Heart left ventricle (tissue), 13 donors: Measurements from ENCODE around the gene TMTC2.

ENCODE experiments used
- CTCF ChIP-seq, 12 donors: fragments of 200-600 bp; sonication (generic) in 4 of 12; IDR thresholded peaks; one replicate each; pipeline versions ENCODE4 v1.5.0 to v1.8.0; 2018 to 2022; ENCODE audit warnings: antibody characterized with exemption in 12 of 12, mild to moderate bottlenecking in 5 of 12
- POLR2A ChIP-seq, 2 donors: fragments of 450-650 bp; IDR thresholded peaks; one replicate each; pipeline ENCODE4 v1.6.1; 2017; ENCODE audit warnings: antibody characterized with exemption in 2 of 2, mild to moderate bottlenecking in 2 of 2, moderate library complexity in 2 of 2
- donor health status: ischemic (EF 13 %, LVEDD 7.1; RV severe dilation, severe dysfunction).
- donor health status: DM: no; HTN: yes; CAD: no.
- donor health status: DM: no; HTN: no; CAD: no.
- donor health status: ischemic (EF 25% LVEDD 6.9; RV normal size, moderate dysfunction).
- donor health status: ischemic (EF 25% LVEDD 5.7; RV mildly dilated, moderate dysfunction).
- donor health status: ischemic (EF 35%, LVEDD 5.7; RV mildly dilated, moderate dysfunction).
- donor health status: nonischemic (EF 11% LVEDD 7.7; RV severe dilation, severe dysfunction).
- donor health status: DM: yes; HTN: yes; CAD: no.
- donor health status: PGD.
- donor health status: ischemic (EF 29% LVEDD 5.4; RV normal size, mild dysfunction).
- donor health status: nonischemic (EF 23%, LVEDD 6.1; RV moderate dilation, normal function).

- TF ChIP-seq POLR2A (IDR thresholded peaks at IDR 0.05) (no peak), CTCF (IDR thresholded peaks at IDR 0.05) (no peak)
Observed at GRCh38 chr12:83082690-83083276, 396.1 kb downstream of the TMTC2 start.
